ENCODE data around the gene TRAK2.
A peak's percentile ranks its signal among the peaks of the same experiment; 100 is the strongest.
"Not testable (repeated sequence)": the region's sequence is repeated elsewhere in the genome, so short reads cannot be mapped to it uniquely, and the experiment has no call there.

Gene TRAK2

DNA sequence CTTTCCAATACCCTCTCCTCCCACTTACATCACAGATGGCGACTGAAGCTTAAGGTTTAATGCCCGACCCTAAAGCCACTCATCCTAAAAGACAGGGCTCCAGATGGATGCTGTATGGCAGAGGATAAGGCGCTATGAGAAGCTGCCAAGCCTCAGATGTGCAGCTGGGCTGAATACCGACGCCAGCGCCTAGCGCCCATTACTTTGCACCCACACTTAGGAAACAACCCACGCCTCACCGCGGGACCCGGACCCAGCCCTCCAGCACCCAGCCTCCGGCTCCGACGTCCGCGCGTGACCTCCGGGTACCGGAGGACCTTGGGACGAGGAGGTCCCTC lies 335 bp downstream of the TRAK2 start:
- no peak for DNase-seq

DNA sequence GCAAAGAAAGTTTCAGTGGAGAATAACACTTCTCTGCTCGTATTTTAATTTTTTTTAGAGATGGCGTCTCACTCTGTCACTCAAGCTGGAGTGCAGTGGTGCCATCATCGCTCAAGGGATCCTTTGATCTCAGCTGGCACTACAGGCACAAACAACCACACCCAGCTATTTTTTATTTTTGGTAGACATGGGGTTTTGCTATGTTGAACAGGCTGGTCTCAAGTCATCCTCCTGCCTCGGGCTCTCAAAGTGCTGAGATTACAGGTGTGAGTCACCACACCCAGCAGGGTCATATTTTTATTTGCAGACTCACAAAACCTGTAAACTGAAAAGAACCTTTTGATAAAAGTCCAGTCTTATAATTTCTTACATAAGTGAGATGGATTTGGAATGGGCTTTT lies 2.6 kb downstream of the TRAK2 start:
- peak in 3 of 5 experiments; percentile 10 to 68 (median 29) for DNase-seq

DNA sequence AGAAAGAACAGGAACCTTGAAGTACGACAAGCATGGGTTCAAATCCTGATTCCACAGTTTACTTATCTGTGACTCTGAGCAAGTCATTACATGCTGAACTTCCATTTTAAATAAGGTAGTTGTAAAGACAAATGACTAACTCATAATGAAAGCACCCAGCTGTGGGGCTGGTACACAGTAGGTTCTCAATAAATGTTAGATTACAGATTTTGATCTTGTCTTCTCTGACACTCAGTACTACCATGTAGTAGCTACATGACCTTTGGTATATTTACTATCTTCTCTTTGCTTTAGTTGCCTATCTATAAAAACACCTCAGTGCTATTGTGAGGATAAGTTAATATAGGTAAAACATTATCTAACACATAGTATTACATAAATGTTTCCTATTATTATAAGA lies 3.2 kb downstream of the TRAK2 start:
- peak in 1 of 5 experiments; percentile 76 for DNase-seq

DNA sequence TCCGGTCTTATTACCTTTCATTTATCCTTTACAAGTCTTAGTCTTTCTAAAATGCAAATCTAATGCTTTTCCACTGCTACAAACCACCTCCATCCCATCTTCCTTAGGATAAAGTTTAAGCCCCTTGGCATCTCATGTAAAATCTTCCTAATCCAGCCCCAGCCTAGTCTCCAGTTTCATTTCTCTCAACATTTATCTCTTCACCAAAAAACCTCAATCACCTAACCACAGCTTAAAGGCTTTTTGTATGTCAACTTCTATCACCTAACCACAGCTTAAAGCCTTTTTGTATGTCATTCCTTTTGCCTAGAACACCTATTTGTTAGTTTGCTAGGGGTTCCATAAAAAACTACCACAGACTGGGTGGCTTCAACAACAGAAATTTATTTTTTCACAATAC lies 4.2 kb downstream of the TRAK2 start:
- DNase-seq: peak in 2 of 5 experiments; percentile 10 to 77

DNA sequence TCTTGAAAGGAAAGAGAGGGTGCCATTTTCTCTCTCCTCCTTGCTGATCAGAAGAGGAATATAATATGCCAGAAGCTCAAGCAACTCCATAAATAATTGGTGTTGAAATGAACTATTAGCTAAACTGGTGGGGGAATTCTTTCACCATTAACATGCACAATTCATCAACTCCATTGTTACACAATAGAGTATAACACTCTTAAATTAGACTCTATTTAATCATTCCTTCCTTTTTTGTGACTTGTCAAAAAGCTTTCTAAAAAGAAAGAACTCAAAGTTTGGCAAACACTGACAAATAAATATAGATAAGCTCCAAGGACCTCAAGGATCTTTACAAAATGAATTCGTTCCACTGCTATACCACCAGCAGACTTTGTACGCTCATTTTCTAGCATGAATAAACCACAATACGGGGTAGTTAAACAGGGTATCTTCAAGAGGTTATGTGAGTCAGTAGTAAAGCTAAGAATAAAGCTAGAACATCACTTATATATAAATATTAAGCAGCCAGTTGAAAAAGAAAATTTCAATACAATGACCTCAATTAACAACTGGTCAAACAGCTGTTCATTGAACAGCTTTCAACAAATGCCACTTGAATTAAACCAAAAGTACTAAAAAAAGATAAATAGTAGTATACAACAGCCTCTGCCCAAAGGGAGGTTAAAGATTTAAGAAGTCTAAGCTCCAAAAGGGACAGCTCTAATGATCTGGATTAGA lies 6.4 kb downstream of the TRAK2 start:
- DNase-seq: no peak

DNA sequence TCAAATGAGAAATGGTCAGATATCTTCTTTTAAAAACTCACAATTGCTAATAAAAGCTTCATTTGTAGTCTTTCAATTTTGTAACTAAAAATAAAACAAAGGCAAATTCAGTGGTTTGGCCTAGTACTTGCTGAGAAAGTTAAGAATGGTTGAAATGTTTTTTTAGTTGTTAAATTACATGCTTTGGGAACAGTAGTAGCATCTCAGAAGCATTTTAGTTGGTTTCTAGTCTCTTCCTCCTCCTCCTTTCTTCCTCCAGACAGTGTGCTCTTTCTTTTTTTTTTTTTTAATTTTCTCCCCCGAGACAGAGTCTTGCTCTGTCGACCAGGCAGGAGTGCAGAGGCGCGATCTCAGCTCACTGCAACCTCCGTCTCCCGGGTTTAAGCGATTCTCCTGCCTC lies 9.8 kb downstream of the TRAK2 start:
- DNase-seq: no peak

DNA sequence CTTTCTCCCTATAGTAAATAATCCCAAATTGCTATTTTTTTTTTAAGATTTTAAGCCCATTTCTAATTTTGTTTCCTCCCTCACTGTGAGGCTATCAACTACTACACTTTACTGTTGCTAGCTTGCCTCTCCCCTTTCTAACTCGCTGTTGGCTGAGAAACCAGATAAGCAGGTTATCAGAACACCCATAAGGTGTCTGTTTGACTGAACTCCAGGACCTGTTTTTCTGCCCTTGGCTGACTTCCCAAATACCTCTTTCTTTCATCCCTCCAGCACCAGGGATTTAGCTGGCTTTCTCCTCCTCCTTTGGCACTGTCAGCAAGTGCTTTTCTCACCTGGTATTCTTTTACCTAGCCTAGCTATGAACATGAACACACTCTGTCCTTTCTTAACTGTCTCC lies 11.1 kb downstream of the TRAK2 start:
- DNase-seq: no peak

DNA sequence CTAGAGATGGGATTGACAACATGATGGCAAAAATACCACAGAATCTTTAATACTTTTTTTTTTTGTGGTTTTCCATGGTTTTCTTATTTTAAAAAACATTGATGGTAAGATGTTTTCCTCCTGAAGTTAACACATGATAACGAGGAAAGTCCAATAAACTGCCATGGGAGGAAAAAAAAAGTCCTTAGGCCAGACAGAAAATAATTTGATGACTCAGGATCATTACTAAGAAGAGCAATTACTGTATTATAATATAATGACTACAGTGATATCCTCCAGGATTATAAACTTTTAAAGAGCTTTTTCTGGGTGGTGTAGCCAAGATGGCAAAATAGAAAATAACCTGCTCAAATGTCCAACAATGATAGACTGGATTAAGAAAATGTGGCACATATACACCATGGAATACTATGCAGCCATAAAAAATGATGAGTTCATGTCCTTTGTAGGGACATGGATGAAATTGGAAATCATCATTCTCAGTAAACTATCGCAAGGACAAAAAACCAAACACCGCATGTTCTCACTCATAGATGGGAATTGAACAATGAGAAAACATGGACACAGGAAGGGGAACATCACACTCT lies 11.8 kb downstream of the TRAK2 start:
- DNase-seq: not testable (repeated sequence)

DNA sequence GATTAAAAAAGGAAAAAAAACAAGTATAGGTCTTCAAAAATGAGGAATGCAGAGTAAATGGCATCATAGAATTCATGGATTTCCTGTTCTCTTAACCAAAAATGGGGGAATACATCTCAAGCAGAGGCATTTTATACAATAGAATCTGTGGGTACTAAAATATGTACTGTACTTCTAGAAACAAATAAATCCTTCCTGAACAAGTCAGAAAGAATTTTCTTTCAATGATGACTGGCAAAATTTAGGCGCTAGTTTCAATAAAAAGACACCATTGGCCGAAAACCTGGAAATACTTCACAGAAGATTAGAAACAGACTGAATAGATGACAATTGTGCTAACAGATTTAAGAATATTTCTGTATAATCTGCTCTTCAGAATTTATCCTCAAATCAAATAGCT lies 15.1 kb downstream of the TRAK2 start:
- DNase-seq: no peak

DNA sequence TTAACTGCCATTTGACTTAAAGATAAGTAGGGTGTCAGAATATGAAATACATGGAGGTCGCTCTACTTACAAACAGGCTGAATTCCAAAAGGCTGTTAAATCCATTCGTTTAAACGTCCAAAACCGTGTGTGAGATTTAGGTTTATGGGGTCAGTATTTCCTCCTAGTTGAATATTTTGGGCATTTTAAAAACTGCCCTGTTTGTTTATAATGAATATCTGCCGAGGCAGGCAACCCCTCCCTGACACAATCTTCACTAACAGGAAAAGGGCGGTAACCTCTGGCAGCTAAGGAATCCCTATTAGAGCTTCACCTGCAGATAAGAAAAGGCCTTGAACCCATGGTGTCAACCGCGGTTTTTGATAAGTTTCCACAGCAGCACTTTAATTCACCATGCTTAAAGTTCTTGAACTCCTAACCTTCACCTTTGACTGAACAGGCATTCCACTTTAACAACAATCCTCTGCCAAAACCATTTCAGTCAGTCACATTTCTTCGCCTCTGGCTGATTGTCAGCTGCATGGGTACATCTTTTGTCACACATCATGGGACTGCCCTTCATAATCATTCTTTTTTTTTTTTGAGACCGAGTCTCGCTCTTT lies 17.8 kb downstream of the TRAK2 start:
- peak in 1 of 5 experiments; percentile 58 for DNase-seq

DNA sequence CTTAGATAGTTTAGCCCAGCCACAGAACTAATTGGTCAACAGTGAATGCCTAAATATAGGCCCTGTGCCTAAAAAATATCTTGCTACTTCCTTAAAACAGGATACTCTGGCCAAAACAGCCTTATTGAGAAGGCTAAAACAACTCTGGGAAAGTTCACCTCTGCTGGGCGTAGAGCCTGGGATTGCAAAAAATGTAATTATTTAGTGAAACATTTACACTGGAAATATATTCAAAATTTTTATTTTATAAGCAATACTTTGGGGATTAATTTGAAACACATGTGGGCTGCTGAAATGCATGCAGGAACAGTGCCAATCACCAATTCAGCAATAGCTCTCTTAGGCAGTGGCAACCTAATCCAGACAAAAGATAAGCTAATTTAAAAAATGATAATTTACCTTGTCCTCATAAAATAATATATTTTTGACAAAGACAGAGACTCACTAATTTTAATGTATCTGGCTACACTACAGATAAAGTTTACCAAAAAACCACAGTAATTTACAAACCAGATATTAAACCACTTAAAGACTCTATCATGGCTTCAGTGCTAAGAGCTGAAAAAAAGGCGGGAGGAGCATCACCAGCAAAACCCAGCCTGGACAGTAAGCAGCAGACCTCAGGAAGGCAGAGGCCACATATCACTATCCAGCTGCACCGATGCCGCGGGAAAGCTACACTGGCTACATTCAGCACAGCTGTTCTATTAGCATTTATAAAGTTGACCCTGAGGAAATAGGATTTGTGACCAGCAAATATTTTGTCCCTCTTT lies 18.5 kb downstream of the TRAK2 start:
- DNase-seq: no peak

DNA sequence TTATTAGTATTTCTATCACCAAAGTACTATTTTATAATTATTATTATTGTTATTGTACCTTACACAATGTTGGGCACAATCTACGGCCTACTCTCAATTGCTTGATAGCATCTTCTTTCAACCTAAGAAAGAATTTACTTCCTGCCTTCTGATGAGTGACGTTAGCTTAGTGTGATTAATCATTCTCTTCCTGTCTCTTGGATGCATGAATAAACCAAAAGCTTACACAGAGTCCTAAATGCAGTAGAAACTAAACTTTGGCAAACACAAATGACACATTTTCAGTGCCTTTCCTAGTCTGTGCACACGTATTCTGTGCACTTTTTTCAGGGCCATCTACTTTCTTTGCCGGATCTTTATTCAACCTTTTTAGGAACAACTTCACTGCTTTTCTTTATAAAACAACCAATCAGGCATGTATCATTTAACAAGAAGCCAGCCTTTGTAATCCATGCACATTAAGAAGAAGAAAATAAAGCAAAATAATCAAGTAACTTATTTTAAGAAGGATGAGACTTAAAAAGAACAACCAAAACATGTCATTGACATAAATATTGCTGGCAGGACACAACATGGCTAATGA lies 19.1 kb downstream of the TRAK2 start:
- peak in 1 of 5 experiments; percentile 84 for DNase-seq

DNA sequence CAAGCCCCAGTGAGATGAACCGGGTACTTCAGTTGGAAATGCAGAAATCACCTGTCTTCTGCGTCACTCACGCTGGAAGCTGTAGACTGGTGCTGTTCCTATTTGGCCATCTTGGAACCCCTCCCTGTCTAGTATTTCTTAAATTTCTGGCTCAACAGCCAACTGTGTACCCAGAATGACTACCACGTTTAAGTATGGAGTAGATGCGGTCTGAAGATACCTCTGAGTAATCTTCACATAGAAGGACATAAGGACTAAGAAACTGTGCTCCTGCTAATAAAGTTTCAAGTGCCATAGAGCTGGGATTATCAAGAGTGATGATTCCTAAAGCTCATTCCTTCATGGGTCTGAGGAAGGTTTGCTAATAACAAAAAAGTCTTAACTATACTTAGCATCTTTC lies 20.4 kb downstream of the TRAK2 start:
- no peak for DNase-seq

DNA sequence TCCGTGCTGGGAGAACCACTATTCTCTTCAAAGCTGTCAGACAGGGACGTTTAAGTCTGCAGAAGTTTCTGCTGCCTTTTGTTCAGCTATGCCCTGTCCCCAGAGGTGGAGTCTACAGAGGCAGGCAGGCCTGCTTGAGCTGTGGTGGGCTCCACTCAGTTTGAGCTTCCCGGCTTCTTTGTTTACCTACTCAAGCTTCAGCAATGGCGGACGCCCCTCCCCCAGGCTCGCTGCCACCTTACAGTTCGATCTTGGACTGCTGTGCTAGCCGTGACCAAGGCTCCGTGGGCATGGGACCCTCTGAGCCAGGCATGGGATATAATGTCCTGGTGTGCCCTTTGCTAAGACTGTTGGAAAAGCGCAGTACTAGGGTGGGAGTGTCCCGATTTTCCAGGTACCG lies 20.9 kb downstream of the TRAK2 start:
- not testable (repeated sequence) for DNase-seq

DNA sequence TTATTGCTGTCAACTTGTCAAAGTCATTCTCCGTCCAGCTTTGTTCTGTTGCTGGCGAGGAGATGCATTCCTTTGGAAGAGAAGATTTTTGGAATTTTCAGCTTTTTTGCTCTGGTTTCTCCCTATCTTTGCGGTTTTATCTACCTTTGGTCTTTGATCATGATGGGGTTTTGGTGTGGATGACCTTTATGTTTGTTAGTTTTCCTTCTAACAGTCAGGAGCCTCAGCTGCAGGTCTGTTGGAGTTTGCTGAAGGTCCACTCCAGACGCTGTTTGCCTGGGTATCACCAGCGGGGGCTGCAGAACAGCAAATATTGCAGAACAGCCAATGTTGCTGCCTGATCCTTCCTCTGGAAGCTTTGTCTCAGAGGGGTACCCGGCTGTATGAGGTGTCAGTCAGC lies 21.4 kb downstream of the TRAK2 start:
- DNase-seq: not testable (repeated sequence)

DNA sequence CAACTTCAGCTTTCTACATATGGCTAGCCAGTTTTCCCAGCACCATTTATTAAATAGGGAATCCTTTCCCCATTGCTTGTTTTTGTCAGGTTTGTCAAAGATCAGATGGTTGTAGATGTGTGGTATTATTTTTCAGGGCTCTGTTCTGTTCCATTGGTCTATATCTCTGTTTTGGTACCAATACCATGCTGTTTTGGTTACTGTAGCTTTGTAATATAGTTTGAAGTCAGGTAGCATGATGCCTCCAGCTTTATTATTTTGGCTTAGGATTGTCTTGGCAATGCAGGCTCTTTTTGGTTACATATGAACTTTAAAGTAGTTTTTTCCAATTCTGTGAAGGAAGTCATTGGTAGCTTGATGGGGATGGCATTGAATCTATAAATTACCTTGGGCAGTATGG lies 22.9 kb downstream of the TRAK2 start:
- DNase-seq: not testable (repeated sequence)

DNA sequence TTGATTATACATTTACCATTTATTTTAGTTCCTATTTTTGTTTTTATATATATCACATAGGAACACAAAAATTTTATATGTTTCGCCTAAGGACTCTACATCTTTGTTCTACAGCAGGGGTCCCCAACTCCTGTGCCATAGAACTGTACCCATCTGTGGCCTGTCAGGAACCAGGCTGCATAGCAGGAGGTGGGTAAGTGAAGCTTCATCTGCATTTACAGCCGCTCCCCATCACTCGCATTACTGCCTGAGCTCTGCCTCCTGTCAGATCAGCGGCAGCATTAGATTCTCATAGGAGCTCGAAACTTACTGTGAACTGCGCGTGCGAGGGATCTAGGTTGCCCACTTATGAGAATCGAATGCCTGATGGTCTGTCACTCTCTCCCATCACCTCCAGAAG lies 25.3 kb downstream of the TRAK2 start:
- DNase-seq: no peak

DNA sequence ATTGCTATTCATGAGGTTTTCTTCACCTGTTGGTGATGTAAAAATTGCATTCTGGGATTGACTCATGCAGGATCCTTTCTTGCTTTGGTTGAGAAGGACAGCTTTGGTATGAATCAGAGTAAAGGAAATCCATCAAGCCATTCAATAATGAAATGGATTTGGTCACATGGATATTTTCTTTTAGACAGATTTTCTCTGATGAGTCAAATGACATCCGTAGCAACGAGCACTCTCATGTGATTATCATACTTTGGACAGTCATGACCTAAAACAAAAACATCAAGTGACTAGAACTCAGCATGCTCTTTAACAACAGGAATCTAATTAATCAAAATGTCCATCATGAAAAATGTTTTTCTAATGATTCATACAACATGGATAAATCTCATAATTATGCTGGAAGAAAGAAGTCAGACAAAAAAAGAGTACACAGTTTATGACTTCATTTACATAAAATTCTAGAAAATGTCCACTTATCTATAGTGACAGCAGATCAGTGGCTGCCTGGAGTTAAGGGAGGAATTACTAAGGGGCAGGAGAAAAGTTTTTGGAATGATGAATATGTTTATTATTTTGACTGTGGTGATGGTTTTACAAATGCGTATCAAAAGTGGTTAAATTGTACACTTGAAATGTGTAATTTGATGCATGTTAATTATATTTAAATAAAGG lies 30.7 kb downstream of the TRAK2 start:
- peak in 1 of 5 experiments; percentile 59 for DNase-seq

DNA sequence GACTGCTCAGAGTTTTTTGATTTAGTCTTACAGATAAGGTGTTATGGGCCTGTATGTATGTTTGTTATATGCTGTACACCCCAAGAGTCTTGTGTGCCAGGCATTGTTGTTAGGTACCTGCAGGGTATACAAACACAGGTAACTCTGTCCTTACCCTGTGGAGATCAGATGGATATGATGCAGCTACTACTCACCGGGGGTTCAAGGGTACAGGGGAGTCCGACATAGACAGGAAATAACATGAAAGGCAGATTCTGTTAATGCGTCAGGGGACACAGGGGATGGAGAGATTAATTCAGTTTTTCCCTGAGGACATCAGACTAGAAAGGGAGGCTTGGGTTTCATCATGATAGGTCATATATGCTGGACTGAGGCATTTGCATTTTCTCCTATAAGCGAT lies 31.3 kb downstream of the TRAK2 start:
- DNase-seq: no peak

DNA sequence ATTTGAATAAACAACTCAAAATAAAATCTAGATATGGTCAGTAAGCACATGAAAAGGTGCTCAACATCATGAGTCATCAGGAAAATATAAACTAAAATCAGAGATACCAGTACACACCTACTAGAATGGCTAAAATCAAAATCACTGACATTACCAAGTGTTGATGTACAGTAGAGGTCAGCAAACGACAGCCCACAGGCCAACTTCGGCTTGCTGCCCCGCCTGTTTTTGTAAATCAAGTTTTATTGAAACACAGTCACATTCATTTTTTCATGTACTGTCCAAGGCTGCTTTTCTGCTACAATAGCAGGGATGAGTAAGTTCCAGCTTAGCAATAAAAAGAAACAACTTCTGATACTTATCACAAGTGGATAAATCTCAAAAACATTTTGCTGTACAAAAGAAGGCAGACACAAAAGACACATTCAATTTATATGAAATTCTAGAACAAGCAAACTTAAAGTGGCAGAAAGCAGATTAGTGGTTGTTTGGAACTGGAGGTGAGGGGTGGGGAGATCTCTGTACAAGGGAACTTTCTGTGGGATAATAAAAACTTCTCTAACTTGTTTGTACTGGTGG lies 32.1 kb downstream of the TRAK2 start:
- no peak for DNase-seq

DNA sequence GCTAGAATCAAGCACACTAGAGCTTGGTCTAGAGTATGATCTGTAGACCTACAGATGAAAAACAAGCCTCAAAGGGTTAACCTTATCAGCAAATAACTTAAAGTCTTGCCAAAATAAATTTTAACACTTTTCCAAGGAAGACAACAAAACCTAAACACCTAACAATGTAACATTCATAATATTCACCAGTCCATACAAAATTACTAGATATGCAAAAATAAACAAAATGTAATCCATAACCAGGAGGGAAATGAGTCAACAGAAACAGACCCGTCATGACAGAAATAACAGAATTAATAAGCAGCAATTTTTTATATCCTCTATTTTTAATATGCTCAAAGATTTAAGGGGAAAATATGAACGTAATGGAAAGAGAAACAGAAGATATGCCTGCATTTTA lies 36.1 kb downstream of the TRAK2 start:
- no peak for DNase-seq

All from T-helper 2 cell (primary cell).